Vagina (tissue), 2 donors: ENCODE measurements around the gene ONECUT3. TPM values are rescaled to one million over a fixed set of nuclear protein-coding genes. Genes with fewer than 3 reads are reported as not detected.

Source experiments
- DNase-seq, 2 donors: peaks; one replicate each; pipeline ENCODE4 v3.0.0-alpha.2; 2017; ENCODE audit errors: extremely low spot score in 2 of 2
- H3K27ac ChIP-seq: fragments of 200-600 bp; sonication (generic); one replicate; pipeline ENCODE4 v1.5.1; 2019
- H3K27me3 ChIP-seq: fragments of 200-600 bp; sonication (generic); one replicate; pipeline ENCODE4 v1.5.1; 2019
- H3K36me3 ChIP-seq, 2 donors: fragments of 200-600 bp; sonication (generic); one replicate each; pipeline ENCODE4 v1.5.1; 2017 to 2019
- H3K4me1 ChIP-seq: fragments of 200-600 bp; sonication (generic); one replicate; pipeline ENCODE4 v1.5.1; 2019
- H3K4me3 ChIP-seq, 2 donors: fragments of 200-600 bp; sonication (generic); 1 replicate in 1 of 2; 2 replicates in 1 of 2; pipeline ENCODE4 v1.5.1; 2016 to 2019
- H3K9me3 ChIP-seq: fragments of 200-600 bp; sonication (generic); one replicate; pipeline ENCODE4 v1.5.1; 2019
- CTCF ChIP-seq, 3 experiments: fragments of 450-650 bp in 2 of 3; fragments of 200-600 bp in 1 of 3; sonication (generic) in 1 of 3; IDR thresholded peaks; one replicate each; pipeline ENCODE4 v1.5.1; 2017 to 2019; ENCODE audit warnings: antibody characterized with exemption in 3 of 3, mild to moderate bottlenecking in 2 of 3, moderate library complexity in 2 of 3
- POLR2A ChIP-seq, 2 donors: fragments of 450-650 bp; IDR thresholded peaks; one replicate each; pipeline ENCODE4 v1.6.1; 2017; ENCODE audit warnings: antibody characterized with exemption in 2 of 2, mild to moderate bottlenecking in 2 of 2, moderate library complexity in 2 of 2
- POLR2AphosphoS5 ChIP-seq, 2 donors: sonication (generic); formaldehyde crosslinking; IDR thresholded peaks; one replicate each; pipeline ENCODE4 v1.9.0; 2017; ENCODE audit warnings: antibody characterized with exemption in 2 of 2, mild to moderate bottlenecking in 2 of 2, low read depth in 1 of 2; ENCODE audit not compliant: insufficient read depth in 1 of 2
- intact Hi-C: fragments of 100-400 bp; cut with DNase I; formaldehyde crosslinking; loops from one replicate; pipeline ENCODE4 v1.15.1; 2023
- total RNA-seq: library from RNA; depleted of rRNA; stranded (reverse); fragments of >200 nt; gene quantifications from one replicate; pipeline ENCODE4 v1.2.3, GENCODE V29; 2016

The ONECUT3 gene
- total RNA-seq, 1 donor from 2014 or later = not detected

- peaks cover 26% of the 10 kb centered on the region for H3K4me1 ChIP-seq
- no peak overlapping the region for H3K4me3 ChIP-seq
- no peaks in the 10 kb centered on the region for H3K27me3 ChIP-seq
- peaks cover 0 to 3% of the 10 kb centered on the region in 2 donors for H3K36me3 ChIP-seq
- intact Hi-C loops = no loop called here
- TF ChIP-seq POLR2AphosphoS5 (IDR thresholded peaks at IDR 0.05; ENCODE audit: insufficient read depth in 1 of 2, low read depth in 1 of 2) (no peak), POLR2A (IDR thresholded peaks at IDR 0.05) (no peak), CTCF (IDR thresholded peaks at IDR 0.05) (no peak)
- no peak overlapping the region for H3K27ac ChIP-seq
- DNase-seq = no peak
- no peaks in the 10 kb centered on the region for H3K9me3 ChIP-seq
Observed at GRCh38 chr19:1809678-1810077, 56.4 kb downstream of the ONECUT3 start.

- no peak for DNase-seq
- Histone ChIP-seq H3K4me3 (no peak overlapping the region), H3K4me1 (peaks cover 26% of the 10 kb centered on the region), H3K9me3 (no peaks in the 10 kb centered on the region), H3K27me3 (no peaks in the 10 kb centered on the region), H3K36me3 (peaks cover 0 to 12% of the 10 kb centered on the region in 2 donors), H3K27ac (peak overlapping the region; percentile 86)
- TF ChIP-seq POLR2A (IDR thresholded peaks at IDR 0.05) (no peak), CTCF (IDR thresholded peaks at IDR 0.05) (no peak), POLR2AphosphoS5 (IDR thresholded peaks at IDR 0.05; ENCODE audit: insufficient read depth in 1 of 2, low read depth in 1 of 2) (no peak)
- intact Hi-C loops = no loop called here
Observed at GRCh38 chr19:1810439-1811160, 57.3 kb downstream of the ONECUT3 start.

GRCh38 chr19:1811472-1811894, 58.2 kb downstream of the ONECUT3 start:
- TF ChIP-seq CTCF (IDR thresholded peaks at IDR 0.05) (no peak), POLR2A (IDR thresholded peaks at IDR 0.05) (no peak), POLR2AphosphoS5 (IDR thresholded peaks at IDR 0.05; ENCODE audit: insufficient read depth in 1 of 2, low read depth in 1 of 2) (peak; percentile 34 to 46)
- Histone ChIP-seq H3K9me3 (no peaks in the 10 kb centered on the region), H3K4me3 (peak overlapping the region; percentile 50 to 52), H3K36me3 (peaks cover 0 to 21% of the 10 kb centered on the region in 2 donors), H3K27ac (peak overlapping the region; percentile 86), H3K27me3 (no peaks in the 10 kb centered on the region), H3K4me1 (peaks cover 26% of the 10 kb centered on the region)
- DNase-seq = no peak
- intact Hi-C loops = no loop called here

GRCh38 chr19:1811942-1812425, 58.7 kb downstream of the ONECUT3 start, which contains the start of gene ATP8B3:
Gene ATP8B3 (minus strand): TSS chr19:1812276. CDS start chr19:1811736, 540 bp downstream.
- TF ChIP-seq POLR2A (IDR thresholded peaks at IDR 0.05) (no peak), POLR2AphosphoS5 (IDR thresholded peaks at IDR 0.05; ENCODE audit: insufficient read depth in 1 of 2, low read depth in 1 of 2) (no peak)
- intact Hi-C loops = no loop called here

DNA sequence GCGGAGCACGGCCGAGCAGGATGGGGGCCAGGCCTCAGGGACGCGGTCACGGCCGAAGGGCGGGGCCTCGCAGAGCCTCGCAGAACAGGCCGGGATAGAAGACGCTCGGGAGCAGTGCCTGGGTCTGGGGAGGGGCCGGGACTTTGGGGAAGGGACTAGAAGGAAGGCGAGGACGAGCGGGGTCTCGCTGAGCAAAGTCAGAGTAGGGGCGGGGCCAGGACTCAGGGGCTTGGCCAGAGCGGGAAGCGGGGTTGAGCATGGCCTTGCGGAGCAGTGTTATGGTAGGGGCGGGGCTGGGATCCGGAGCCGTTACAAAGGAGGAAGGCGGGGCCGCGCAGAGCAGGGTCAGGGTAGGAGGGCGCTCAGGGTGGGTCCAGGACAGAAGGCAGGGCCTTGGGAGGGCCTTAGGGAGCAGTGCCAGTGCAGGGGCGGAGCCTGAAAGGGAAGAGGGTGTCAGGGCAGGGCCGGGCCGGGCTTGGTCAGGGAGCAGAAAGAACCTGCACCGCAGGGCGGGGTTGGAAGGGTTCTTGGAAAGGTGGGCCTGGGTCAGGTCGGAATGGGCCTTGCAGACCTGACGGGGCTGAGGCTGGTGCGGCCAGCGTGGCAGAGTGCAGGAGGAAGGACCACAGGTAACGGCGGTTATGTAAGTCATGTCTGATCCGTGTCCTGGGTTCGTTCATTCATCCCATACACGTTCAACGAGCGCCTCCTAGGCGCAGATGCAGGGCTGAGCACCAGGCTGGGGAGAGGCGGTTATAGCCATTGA, 59.3 kb downstream of the ONECUT3 start:
- H3K4me1 ChIP-seq = peaks cover 26% of the 10 kb centered on the region
- peak in 1 of 2 donors; percentile 92 for DNase-seq
- H3K36me3 ChIP-seq = peaks cover 0 to 32% of the 10 kb centered on the region in 2 donors
- peak; percentile 47 to 74 for TF ChIP-seq POLR2AphosphoS5 (IDR thresholded peaks at IDR 0.05; ENCODE audit: insufficient read depth in 1 of 2, low read depth in 1 of 2)
- no peak for TF ChIP-seq POLR2A (IDR thresholded peaks at IDR 0.05)
- peak in 1 of 3 experiments; percentile 39 for TF ChIP-seq CTCF (IDR thresholded peaks at IDR 0.05)
- no peaks in the 10 kb centered on the region for H3K9me3 ChIP-seq
- H3K27me3 ChIP-seq = no peaks in the 10 kb centered on the region
- intact Hi-C loops = no loop called here
- peak overlapping the region; percentile 86 for H3K27ac ChIP-seq
- peak overlapping the region; percentile 50 to 52 for H3K4me3 ChIP-seq

More at GRCh38 chr19:1811942-1812425, 58.7 kb downstream of the ONECUT3 start, which contains the start of gene ATP8B3:
- DNase-seq = no peak
- Histone ChIP-seq H3K27me3 (no peaks in the 10 kb centered on the region), H3K27ac (peak within 1 kb of the TSS; percentile 86), H3K4me1 (peaks cover 26% of the 10 kb centered on the region), H3K9me3 (no peaks in the 10 kb centered on the region), H3K36me3 (peaks cover 0 to 26% of the 10 kb centered on the region in 2 donors), H3K4me3 (peak within 1 kb of the TSS; percentile 50 to 52)
